Mesenteric fat pad (tissue), 1 donor: ENCODE measurements around the gene UBE2V1. TPM values are rescaled to one million over a fixed set of nuclear protein-coding genes. Genes with fewer than 3 reads are reported as not detected.
"Not testable (repeated sequence)": the region's sequence is repeated elsewhere in the genome, so short reads cannot be mapped to it uniquely, and the experiment has no call there.

ENCODE experiments used
- DNase-seq: peaks from one replicate; pipeline ENCODE4 v3.0.0-alpha.2; 2020; ENCODE audit warnings: low spot score
- total RNA-seq: library from RNA; stranded (reverse); fragmentation: NEBNext Ultra II Directional; extraction: Animal tissue kit (Norgen Biotek cat#: 25700); gene quantifications from one replicate; pipeline ENCODE4 v1.2.1, GENCODE V29; 2021
- donor health status: DM: yes; HTN: yes; CAD: no.

Gene UBE2V1
- total RNA-seq, 1 donor from 2014 or later: 89.0 TPM

- DNase-seq: no peak
Measured at GRCh38 chr20:50138120-50138478, 25.1 kb upstream of the UBE2V1 start.

- not testable (repeated sequence) for DNase-seq
Measured at GRCh38 chr20:50137702-50138101, 24.8 kb upstream of the UBE2V1 start.

GRCh38 chr20:50136822-50137599, 24.1 kb upstream of the UBE2V1 start:
- no peak for DNase-seq

DNA sequence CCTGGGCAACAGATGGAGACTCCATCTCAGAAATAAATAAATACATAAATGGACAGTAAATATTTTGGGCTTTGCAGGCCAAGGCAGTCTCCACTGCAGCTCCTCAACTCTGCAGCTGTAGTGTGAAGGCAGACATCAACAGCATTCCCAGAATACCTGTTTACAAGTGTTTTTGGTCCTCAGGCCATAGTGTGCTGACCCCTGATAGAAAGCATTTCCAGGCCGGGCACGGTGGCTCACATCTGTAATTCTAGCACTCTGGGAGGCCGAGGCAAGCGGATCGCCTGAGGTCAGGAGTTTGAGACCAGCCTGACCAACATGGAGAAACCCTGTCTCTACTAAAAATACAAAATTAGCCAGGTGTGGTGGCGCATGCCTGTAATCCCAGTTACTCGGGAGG, 22.2 kb upstream of the UBE2V1 start:
- not testable (repeated sequence) for DNase-seq

- no peak for DNase-seq
Measured at GRCh38 chr20:50133474-50134217, 20.7 kb upstream of the UBE2V1 start.

GRCh38 chr20:50133041-50133440, 20.1 kb upstream of the UBE2V1 start:
- DNase-seq: no peak

DNA sequence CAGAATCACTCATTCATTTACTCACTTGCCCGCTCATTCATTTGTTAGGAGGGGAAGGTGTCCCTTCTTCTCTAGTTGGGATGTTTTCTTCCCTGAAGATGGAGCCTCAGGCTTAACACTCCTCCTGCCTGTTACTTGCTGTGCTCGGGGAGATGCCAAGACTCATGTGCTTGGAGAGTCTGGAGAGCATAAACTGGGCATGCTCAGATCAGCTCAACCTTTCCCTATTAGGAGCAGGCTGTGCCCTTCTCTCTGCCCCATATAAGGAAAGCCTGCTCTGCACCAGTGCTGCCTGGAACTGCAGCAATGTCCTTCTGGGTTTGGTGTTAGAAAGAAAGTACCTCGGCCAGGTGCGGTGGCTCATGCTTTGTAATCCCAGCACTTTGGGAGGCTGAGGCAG, 18.0 kb upstream of the UBE2V1 start:
- no peak for DNase-seq

DNA sequence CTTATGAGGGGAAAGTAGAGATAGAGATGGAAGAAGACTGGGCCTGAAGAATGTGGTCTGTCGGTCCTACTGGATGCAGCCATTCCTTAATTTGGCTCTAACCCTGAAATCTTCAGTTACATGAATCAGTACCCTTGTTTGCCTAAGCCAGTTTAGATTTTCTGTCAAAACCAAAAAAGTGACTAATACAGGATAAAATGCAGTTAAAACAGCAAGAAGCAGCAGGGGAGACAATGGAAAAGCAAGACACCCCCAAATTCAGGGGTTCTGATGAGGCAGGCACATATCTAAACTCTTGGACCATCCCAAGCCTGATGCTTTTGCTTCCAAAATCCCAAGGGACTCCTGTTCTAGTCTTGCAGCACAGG, 17.4 kb upstream of the UBE2V1 start:
- DNase-seq: no peak

GRCh38 chr20:50129662-50130355, 16.9 kb upstream of the UBE2V1 start:
- DNase-seq: no peak

DNA sequence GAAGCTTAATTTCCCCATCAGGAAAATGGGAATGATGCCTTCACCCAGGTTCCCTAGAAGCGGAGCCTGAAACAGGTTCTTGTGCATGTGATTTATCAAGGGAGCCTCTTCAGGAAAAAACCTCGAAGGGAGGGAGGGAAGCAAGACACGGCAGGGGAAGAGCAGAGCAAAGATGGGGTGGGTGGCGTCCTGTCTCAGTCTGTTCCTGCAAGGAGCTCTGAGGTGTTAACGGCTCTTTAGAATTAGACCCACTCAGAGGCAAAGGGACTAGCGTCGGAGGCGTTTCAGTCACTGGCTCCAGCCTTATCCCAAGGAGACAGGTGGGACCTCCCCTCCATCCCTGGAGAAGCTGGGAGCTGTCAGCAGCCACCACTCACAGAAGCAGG, 15.6 kb upstream of the UBE2V1 start:
- DNase-seq: no peak

- DNase-seq: no peak
Measured at GRCh38 chr20:50127587-50128519, 14.9 kb upstream of the UBE2V1 start.

DNA sequence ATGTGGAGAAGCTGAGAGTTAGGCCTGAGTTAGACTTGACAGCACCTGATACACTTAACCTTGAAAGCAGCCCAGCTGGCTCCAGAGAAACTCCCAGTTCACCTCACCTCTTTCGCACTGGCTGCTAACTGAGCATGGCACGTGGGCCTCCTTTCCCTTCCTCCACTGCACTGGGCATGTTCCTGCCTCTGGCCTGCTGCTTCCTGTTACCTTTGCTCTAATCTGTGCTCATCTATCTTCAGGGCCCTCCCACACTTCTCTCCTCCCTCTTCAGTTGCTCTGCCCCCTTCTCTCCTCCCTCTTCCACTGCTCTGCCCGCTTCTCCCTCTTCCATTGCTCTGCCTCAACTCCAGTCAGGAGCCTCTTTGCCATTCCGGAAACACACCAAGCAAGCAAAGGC, 13.7 kb upstream of the UBE2V1 start:
- no peak for DNase-seq

DNA sequence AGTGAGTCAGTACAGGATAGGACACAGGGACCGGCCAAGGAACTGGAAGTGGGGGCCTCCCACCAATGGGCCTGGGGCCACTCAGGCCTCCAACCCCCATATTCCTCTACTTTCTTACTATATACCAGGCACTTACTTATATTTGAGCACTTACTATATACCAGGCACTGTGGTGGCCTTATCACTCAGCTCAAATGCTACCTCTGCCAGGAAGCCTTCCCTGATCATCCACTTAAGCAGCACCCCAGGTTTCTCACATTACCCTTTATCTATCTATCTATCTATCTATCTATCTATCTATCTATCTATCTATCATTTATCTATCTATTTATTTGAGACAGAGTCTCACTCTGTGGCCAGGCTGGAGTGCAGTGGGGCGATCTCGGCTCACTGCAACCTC, 12.3 kb upstream of the UBE2V1 start:
- no peak for DNase-seq

DNA sequence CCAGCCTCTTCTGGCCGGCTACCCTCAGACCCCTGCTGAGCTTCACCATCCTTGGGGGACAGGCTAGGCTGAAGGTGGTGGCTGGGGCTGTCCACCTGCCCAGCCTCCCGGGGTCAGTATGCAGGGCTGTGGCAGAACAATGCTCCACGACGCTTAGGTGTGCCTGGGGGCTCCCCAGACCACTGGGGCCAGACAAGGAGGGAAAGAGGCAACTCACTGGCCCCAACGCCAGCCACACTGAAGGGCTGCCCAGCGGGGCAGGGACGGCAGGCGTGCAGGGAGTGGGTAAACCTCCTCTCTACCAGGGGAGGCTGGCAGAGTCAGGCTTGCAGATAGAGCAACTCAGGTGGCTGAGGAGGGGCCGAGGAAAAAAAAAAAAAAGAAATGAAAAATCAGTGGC, 11.5 kb upstream of the UBE2V1 start:
- DNase-seq: no peak

- DNase-seq: no peak
Measured at GRCh38 chr20:50123418-50123817, 10.5 kb upstream of the UBE2V1 start.

DNA sequence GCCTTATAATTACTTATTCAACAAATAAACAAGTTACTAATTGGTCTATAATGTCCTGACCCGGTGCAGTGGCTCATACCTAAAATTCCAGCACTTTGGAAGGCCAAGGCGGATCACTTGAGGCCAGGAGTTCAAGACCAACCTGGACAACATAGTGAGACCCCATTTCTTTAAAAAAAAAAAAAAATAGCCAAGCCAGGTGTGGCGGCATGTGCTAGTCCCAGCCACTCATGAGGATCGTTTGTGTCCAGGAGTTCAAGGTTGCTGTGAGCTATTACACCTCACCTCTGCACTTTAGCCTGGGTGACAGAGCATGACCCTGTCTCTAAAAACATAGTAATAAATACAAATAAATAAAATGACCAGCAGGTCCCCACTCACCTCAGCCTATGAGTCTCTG, 9.8 kb upstream of the UBE2V1 start:
- no peak for DNase-seq

- no peak for DNase-seq
Measured at GRCh38 chr20:50121858-50122271, 8.9 kb upstream of the UBE2V1 start.

DNA sequence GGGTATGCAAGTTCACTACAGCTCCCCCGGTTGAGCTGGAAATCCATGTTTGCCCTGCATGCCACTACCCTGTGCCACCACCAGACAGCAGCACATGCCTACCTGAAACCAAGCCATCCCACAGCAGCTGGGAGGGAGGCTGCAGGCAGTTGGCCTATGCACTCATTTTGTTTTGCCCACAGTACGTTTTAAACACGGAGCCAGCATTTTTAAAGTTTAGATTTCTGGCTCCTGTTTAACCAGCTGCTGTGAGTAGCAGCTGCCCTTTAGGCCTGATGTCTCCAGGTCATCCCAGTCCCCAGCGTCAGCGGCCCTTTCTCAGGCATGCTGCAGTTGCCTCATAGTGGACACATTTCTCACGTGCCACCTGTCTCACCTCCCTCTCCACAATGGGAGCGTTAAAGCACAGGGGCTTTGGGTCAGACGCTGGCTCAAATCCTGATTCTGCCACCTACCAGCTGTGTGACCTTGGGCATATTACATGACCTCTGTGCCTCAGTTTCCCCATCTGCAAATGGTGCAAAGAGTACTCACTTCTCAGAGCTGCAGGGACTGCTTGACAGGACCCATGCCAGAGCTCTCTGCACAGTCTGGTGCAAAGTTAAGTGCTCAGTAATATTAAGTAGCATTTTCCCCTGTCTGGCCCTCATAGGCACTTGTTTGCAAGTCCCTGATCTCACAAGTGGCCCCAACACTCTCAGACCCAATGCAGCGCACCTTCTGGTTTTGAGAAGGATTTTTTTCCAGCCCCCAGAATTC, 8.2 kb upstream of the UBE2V1 start:
- DNase-seq: no peak

DNA sequence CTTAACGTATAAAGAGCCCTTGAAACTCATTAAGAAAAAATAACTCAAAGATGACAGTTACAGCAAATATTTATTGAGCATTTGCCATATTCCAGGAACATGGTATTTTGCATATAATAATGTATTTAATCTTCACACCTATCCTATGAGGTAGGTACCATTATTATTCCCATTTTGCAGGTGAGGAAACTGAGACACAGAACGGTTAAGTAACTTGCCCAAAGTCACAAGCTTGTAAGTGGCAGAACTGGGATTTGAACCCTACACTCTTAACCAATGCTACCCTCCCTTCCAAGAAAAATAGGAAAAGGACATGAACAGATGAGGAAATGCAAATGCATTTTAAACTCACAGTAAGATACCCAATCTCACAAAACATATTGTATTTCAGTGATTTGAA, 5.3 kb upstream of the UBE2V1 start:
- no peak for DNase-seq

GRCh38 chr20:50116368-50116999, 3.5 kb upstream of the UBE2V1 start:
- no peak for DNase-seq
